ENCODE results near the gene ADAM30. TPM values are rescaled to one million over a fixed set of nuclear protein-coding genes. Genes with fewer than 3 reads are reported as not detected.

The ADAM30 gene
- total RNA-seq, 1 donor from 2014 or later = not detected

GRCh38 chr1:119908661-119909060, 12.3 kb upstream of the ADAM30 start:
- no peak for DNase-seq (ENCODE audit: low read depth)

- DNase-seq (ENCODE audit: low read depth) = peak; percentile 7
These were observed 10.8 kb upstream of the ADAM30 start for GRCh38 chr1:119906927-119907652.

- DNase-seq (ENCODE audit: low read depth) = peak; percentile 7
These were observed 7.1 kb upstream of the ADAM30 start for GRCh38 chr1:119903443-119903835.

GRCh38 chr1:119902775-119903442, 6.6 kb upstream of the ADAM30 start:
- DNase-seq (ENCODE audit: low read depth) = no peak

GRCh38 chr1:119898981-119899720, 2.8 kb upstream of the ADAM30 start:
- DNase-seq (ENCODE audit: low read depth) = no peak

GRCh38 chr1:119898530-119898929, 2.2 kb upstream of the ADAM30 start:
- DNase-seq (ENCODE audit: low read depth) = no peak

GRCh38 chr1:119895102-119895501, 1.2 kb downstream of the ADAM30 start:
- DNase-seq (ENCODE audit: low read depth) = peak; percentile 16

- no peak for DNase-seq (ENCODE audit: low read depth)
These were observed 2.3 kb downstream of the ADAM30 start for GRCh38 chr1:119893827-119894700.

- DNase-seq (ENCODE audit: low read depth) = no peak
These were observed 3.0 kb downstream of the ADAM30 start for GRCh38 chr1:119893238-119893791.

GRCh38 chr1:119891386-119891785, 4.9 kb downstream of the ADAM30 start:
- DNase-seq (ENCODE audit: low read depth) = no peak

GRCh38 chr1:119888476-119888875, 7.8 kb downstream of the ADAM30 start:
- DNase-seq (ENCODE audit: low read depth) = no peak

- no peak for DNase-seq (ENCODE audit: low read depth)
These were observed 8.9 kb downstream of the ADAM30 start for GRCh38 chr1:119887427-119887826.

- DNase-seq (ENCODE audit: low read depth) = peak; percentile 11
These were observed 10.2 kb downstream of the ADAM30 start for GRCh38 chr1:119885903-119886783.

GRCh38 chr1:119884711-119885110, 11.6 kb downstream of the ADAM30 start:
- DNase-seq (ENCODE audit: low read depth) = no peak

GRCh38 chr1:119883826-119884225, 12.5 kb downstream of the ADAM30 start:
- DNase-seq (ENCODE audit: low read depth) = no peak

- DNase-seq (ENCODE audit: low read depth) = peak; percentile 65
These were observed 13.9 kb downstream of the ADAM30 start for GRCh38 chr1:119882132-119883049.

GRCh38 chr1:119879510-119880434, 16.5 kb downstream of the ADAM30 start:
- DNase-seq (ENCODE audit: low read depth) = no peak

GRCh38 chr1:119878171-119878570, 18.1 kb downstream of the ADAM30 start:
- DNase-seq (ENCODE audit: low read depth) = no peak
